Breast epithelium (tissue), 3 donors: ENCODE results near the gene TTC7B.

Experiments
- CTCF ChIP-seq, 3 donors: fragments of 450-650 bp; IDR thresholded peaks; one replicate each; pipeline ENCODE4 v1.5.1; 2016 to 2017; ENCODE audit warnings: antibody characterized with exemption in 3 of 3, mild to moderate bottlenecking in 3 of 3, moderate library complexity in 3 of 3
- POLR2A ChIP-seq: fragments of 450-650 bp; IDR thresholded peaks from one replicate; pipeline ENCODE4 v1.6.1; 2016; ENCODE audit warnings: antibody characterized with exemption, mild to moderate bottlenecking, moderate library complexity
- POLR2AphosphoS5 ChIP-seq, 3 donors: sonication (generic); formaldehyde crosslinking; IDR thresholded peaks; one replicate each; pipeline ENCODE4 v1.6.1; 2017; ENCODE audit warnings: antibody characterized with exemption in 3 of 3

DNA sequence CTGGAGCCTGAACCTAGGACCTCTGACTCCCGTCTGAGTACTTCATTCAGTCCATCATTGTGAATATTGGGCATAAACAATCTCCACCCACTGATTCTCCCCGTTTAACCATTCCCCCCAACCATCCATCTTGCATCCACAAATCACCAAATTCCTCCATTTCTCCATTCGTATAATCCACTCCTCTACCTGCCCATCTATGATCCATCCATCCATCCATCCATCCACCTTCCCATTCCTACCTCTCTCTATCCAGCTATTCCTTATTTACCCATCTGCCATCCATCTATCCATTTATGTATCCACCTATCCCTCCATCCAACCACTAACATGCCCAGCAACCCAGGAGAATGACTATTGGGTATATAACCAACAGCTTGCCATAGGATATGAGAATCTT, 331.9 kb downstream of the TTC7B start:
- TF ChIP-seq CTCF (IDR thresholded peaks at IDR 0.05) (no peak), POLR2A (no peak), POLR2AphosphoS5 (IDR thresholded peaks at IDR 0.05) (no peak)
